ENCODE measurements around the gene BBS7.

Gene BBS7

GRCh38 chr4:121827853-121828252, 42.4 kb downstream of the BBS7 start:
- no peak for DNase-seq

GRCh38 chr4:121824950-121825349, 45.3 kb downstream of the BBS7 start:
- DNase-seq: no peak

GRCh38 chr4:121824171-121824527, 46.1 kb downstream of the BBS7 start:
- no peak for DNase-seq

GRCh38 chr4:121823505-121824170, 46.6 kb downstream of the BBS7 start, which contains the start of gene CCNA2:
CCNA2 (minus strand) TSS chr4:121823883; CDS start chr4:121823628, 255 bp downstream.
- DNase-seq: peak; percentile 98

- peak; percentile 44 to 54 for DNase-seq
These were observed 47.3 kb downstream of the BBS7 start for GRCh38 chr4:121822796-121823504.

- no peak for DNase-seq
These were observed 48.2 kb downstream of the BBS7 start for GRCh38 chr4:121822047-121822446.

GRCh38 chr4:121819216-121819965, 50.9 kb downstream of the BBS7 start:
- DNase-seq: no peak

GRCh38 chr4:121818215-121818614, 52.1 kb downstream of the BBS7 start:
- no peak for DNase-seq

GRCh38 chr4:121817701-121818100, 52.6 kb downstream of the BBS7 start:
- no peak for DNase-seq

- no peak for DNase-seq
These were observed 53.3 kb downstream of the BBS7 start for GRCh38 chr4:121817006-121817405.

GRCh38 chr4:121814756-121815155, 55.5 kb downstream of the BBS7 start:
- DNase-seq: no peak

GRCh38 chr4:121811122-121811521, 59.2 kb downstream of the BBS7 start:
- no peak for DNase-seq

GRCh38 chr4:121806411-121806810, 63.9 kb downstream of the BBS7 start:
- DNase-seq: no peak

- DNase-seq: no peak
These were observed 68.6 kb downstream of the BBS7 start for GRCh38 chr4:121801715-121802075.

GRCh38 chr4:121800961-121801714, 69.1 kb downstream of the BBS7 start, which contains the start of gene EXOSC9:
EXOSC9 (plus strand) TSS chr4:121801323; CDS start chr4:121801425, 102 bp downstream.
- DNase-seq: peak; percentile 97

GRCh38 chr4:121800638-121800960, 69.7 kb downstream of the BBS7 start:
- no peak for DNase-seq

- no peak for DNase-seq
These were observed 70.3 kb downstream of the BBS7 start for GRCh38 chr4:121799867-121800501.

- DNase-seq: peak; percentile 8 to 30
These were observed 71.0 kb downstream of the BBS7 start for GRCh38 chr4:121799208-121799823.

GRCh38 chr4:121796283-121796682, 74.0 kb downstream of the BBS7 start:
- no peak for DNase-seq

- DNase-seq: no peak
These were observed 75.6 kb downstream of the BBS7 start for GRCh38 chr4:121794505-121795188.

- DNase-seq: no peak
These were observed 77.3 kb downstream of the BBS7 start for GRCh38 chr4:121792966-121793365.
